ENCODE data around the gene PLEKHG4.

Gene PLEKHG4

GRCh38 chr16:67301080-67301782, 21.9 kb downstream of the PLEKHG4 start:
- no peak for DNase-seq
- Histone ChIP-seq H3K4me1 (ENCODE audit: insufficient read depth, low read length) (no peaks in the 10 kb centered on the region), H3K4me2 (ENCODE audit: insufficient read depth, low read length) (no peak overlapping the region), H3K27me3 (ENCODE audit: insufficient read depth, low read length, poor library complexity) (no peaks in the 10 kb centered on the region), H3K9ac (ENCODE audit: low read depth, low read length) (no peak overlapping the region), H3K27ac (ENCODE audit: low read length) (no peak overlapping the region), H2AFZ (ENCODE audit: low read depth, low read length) (no peak overlapping the region), H4K20me1 (ENCODE audit: insufficient read depth, low read length) (no peaks in the 10 kb centered on the region), H3K9me3 (ENCODE audit: insufficient read depth, low read length, severe bottlenecking) (no peaks in the 10 kb centered on the region), H3K36me3 (ENCODE audit: insufficient read depth, low read length) (no peaks in the 10 kb centered on the region), H3K4me3 (ENCODE audit: low read depth in 1 of 2, low read length in 2 of 2) (no peak overlapping the region), H3K79me2 (ENCODE audit: insufficient read depth, low read length) (no peaks in the 10 kb centered on the region)
- no peak for ATAC-seq (ENCODE audit: insufficient read depth, low read depth)
- TF ChIP-seq EZH2 (IDR thresholded peaks at IDR 0.05; ENCODE audit: borderline replicate concordance, low read depth, low read length, severe bottlenecking) (no peak), CTCF (IDR thresholded peaks at IDR 0.05; ENCODE audit: borderline replicate concordance, extremely low read depth, low read length, poor library complexity, severe bottlenecking) (no peak)

- Histone ChIP-seq H2AFZ (ENCODE audit: low read depth, low read length) (no peak overlapping the region), H3K79me2 (ENCODE audit: insufficient read depth, low read length) (no peaks in the 10 kb centered on the region), H3K27me3 (ENCODE audit: insufficient read depth, low read length, poor library complexity) (no peaks in the 10 kb centered on the region), H3K9ac (ENCODE audit: low read depth, low read length) (no peak overlapping the region), H4K20me1 (ENCODE audit: insufficient read depth, low read length) (no peaks in the 10 kb centered on the region), H3K36me3 (ENCODE audit: insufficient read depth, low read length) (no peaks in the 10 kb centered on the region), H3K27ac (ENCODE audit: low read length) (no peak overlapping the region), H3K4me2 (ENCODE audit: insufficient read depth, low read length) (no peak overlapping the region), H3K4me3 (ENCODE audit: low read depth in 1 of 2, low read length in 2 of 2) (no peak overlapping the region), H3K4me1 (ENCODE audit: insufficient read depth, low read length) (no peaks in the 10 kb centered on the region), H3K9me3 (ENCODE audit: insufficient read depth, low read length, severe bottlenecking) (no peaks in the 10 kb centered on the region)
- TF ChIP-seq CTCF (IDR thresholded peaks at IDR 0.05; ENCODE audit: borderline replicate concordance, extremely low read depth, low read length, poor library complexity, severe bottlenecking) (no peak), EZH2 (IDR thresholded peaks at IDR 0.05; ENCODE audit: borderline replicate concordance, low read depth, low read length, severe bottlenecking) (no peak)
- DNase-seq (no peak), ATAC-seq (ENCODE audit: insufficient read depth, low read depth) (no peak)
Observed at GRCh38 chr16:67302076-67302475, 22.7 kb downstream of the PLEKHG4 start.

GRCh38 chr16:67302970-67303369, 23.6 kb downstream of the PLEKHG4 start:
- Histone ChIP-seq H2AFZ (ENCODE audit: low read depth, low read length) (no peak overlapping the region), H3K36me3 (ENCODE audit: insufficient read depth, low read length) (no peaks in the 10 kb centered on the region), H3K27me3 (ENCODE audit: insufficient read depth, low read length, poor library complexity) (no peaks in the 10 kb centered on the region), H3K9me3 (ENCODE audit: insufficient read depth, low read length, severe bottlenecking) (no peaks in the 10 kb centered on the region), H3K4me2 (ENCODE audit: insufficient read depth, low read length) (no peak overlapping the region), H3K27ac (ENCODE audit: low read length) (no peak overlapping the region), H3K79me2 (ENCODE audit: insufficient read depth, low read length) (no peaks in the 10 kb centered on the region), H3K4me1 (ENCODE audit: insufficient read depth, low read length) (no peaks in the 10 kb centered on the region), H4K20me1 (ENCODE audit: insufficient read depth, low read length) (no peaks in the 10 kb centered on the region), H3K4me3 (ENCODE audit: low read depth in 1 of 2, low read length in 2 of 2) (no peak overlapping the region), H3K9ac (ENCODE audit: low read depth, low read length) (no peak overlapping the region)
- TF ChIP-seq EZH2 (IDR thresholded peaks at IDR 0.05; ENCODE audit: borderline replicate concordance, low read depth, low read length, severe bottlenecking) (no peak), CTCF (IDR thresholded peaks at IDR 0.05; ENCODE audit: borderline replicate concordance, extremely low read depth, low read length, poor library complexity, severe bottlenecking) (no peak)
- no peak for ATAC-seq (ENCODE audit: insufficient read depth, low read depth)
- DNase-seq = no peak
